ENCODE data around the gene E2F8.

The E2F8 gene

GRCh38 chr11:19253153-19253745 lies 12.5 kb upstream of the E2F8 start:
- in situ Hi-C loops (cut with HindIII; ENCODE audit: low sequenced_read_pairs): no loop called here

GRCh38 chr11:19252394-19253152 lies 11.8 kb upstream of the E2F8 start:
- TF ChIP-seq CTCF (IDR thresholded peaks at IDR 0.05; ENCODE audit: low read depth, low read length, missing control alignments): no peak
- DNase-seq (ENCODE audit: low read depth): no peak
- in situ Hi-C loops (cut with HindIII; ENCODE audit: low sequenced_read_pairs): no loop called here
- H3K4me3 ChIP-seq (ENCODE audit: low read depth, low read length): no peak overlapping the region

More at GRCh38 chr11:19253153-19253745, 12.5 kb upstream of the E2F8 start:
- no peak for DNase-seq (ENCODE audit: low read depth)
- H3K4me3 ChIP-seq (ENCODE audit: low read depth, low read length): no peak overlapping the region
- no peak for TF ChIP-seq CTCF (IDR thresholded peaks at IDR 0.05; ENCODE audit: low read depth, low read length, missing control alignments)

- H3K4me3 ChIP-seq (ENCODE audit: low read depth, low read length): no peak overlapping the region
- no peak for TF ChIP-seq CTCF (IDR thresholded peaks at IDR 0.05; ENCODE audit: low read depth, low read length, missing control alignments)
- in situ Hi-C loops (cut with HindIII; ENCODE audit: low sequenced_read_pairs): no loop called here
- no peak for DNase-seq (ENCODE audit: low read depth)
Observed at GRCh38 chr11:19251577-19251976, 10.8 kb upstream of the E2F8 start.

GRCh38 chr11:19246816-19247215 lies 6.1 kb upstream of the E2F8 start:
- H3K4me3 ChIP-seq (ENCODE audit: low read depth, low read length): no peak overlapping the region
- no peak for TF ChIP-seq CTCF (IDR thresholded peaks at IDR 0.05; ENCODE audit: low read depth, low read length, missing control alignments)
- no peak for DNase-seq (ENCODE audit: low read depth)
- in situ Hi-C loops (cut with HindIII; ENCODE audit: low sequenced_read_pairs): no loop called here

GRCh38 chr11:19245351-19245750 lies 4.6 kb upstream of the E2F8 start:
- TF ChIP-seq CTCF (IDR thresholded peaks at IDR 0.05; ENCODE audit: low read depth, low read length, missing control alignments): no peak
- in situ Hi-C loops (cut with HindIII; ENCODE audit: low sequenced_read_pairs): no loop called here

GRCh38 chr11:19244621-19245020 lies 3.9 kb upstream of the E2F8 start:
- H3K4me3 ChIP-seq (ENCODE audit: low read depth, low read length): no peak overlapping the region
- DNase-seq (ENCODE audit: low read depth): no peak
- in situ Hi-C loops (cut with HindIII; ENCODE audit: low sequenced_read_pairs): no loop called here
- no peak for TF ChIP-seq CTCF (IDR thresholded peaks at IDR 0.05; ENCODE audit: low read depth, low read length, missing control alignments)

More at GRCh38 chr11:19245351-19245750, 4.6 kb upstream of the E2F8 start:
- no peak overlapping the region for H3K4me3 ChIP-seq (ENCODE audit: low read depth, low read length)
- DNase-seq (ENCODE audit: low read depth): no peak

Data from astrocyte of the cerebellum (primary cell).